PFSK-1 (cell line): Measurements from ENCODE around the gene TTLL6.

ENCODE experiments used
- POLR2AphosphoS5 ChIP-seq: IDR thresholded peaks from 2 replicates; pipeline ENCODE4 v1.6.1; 2012; ENCODE audit warnings: low read depth, mild to moderate bottlenecking, control low read depth, low read length, moderate library complexity
- TAF1 ChIP-seq: IDR thresholded peaks from 2 replicates; pipeline ENCODE4 v1.6.1; 2012; ENCODE audit warnings: low read length, control low read depth, borderline replicate concordance; ENCODE audit not compliant: insufficient read depth

GRCh38 chr17:48856122-48856821 lies 39.2 kb upstream of the TTLL6 start:
- TF ChIP-seq POLR2AphosphoS5 (no peak), TAF1 (no peak)
